Lower leg skin (tissue), 4 donors: ENCODE results near the gene FLNC. TPM values are rescaled to one million over a fixed set of nuclear protein-coding genes. Genes with fewer than 3 reads are reported as not detected.

ENCODE experiments used
- DNase-seq, 2 donors: peaks; one replicate each; pipeline ENCODE4 v3.0.0-alpha.2; 2019; ENCODE audit warnings: low spot score in 2 of 2
- H3K4me3 ChIP-seq: fragments of 200-600 bp; sonication (generic); 2 replicates; pipeline ENCODE4 v1.5.1; 2017; ENCODE audit warnings: mild to moderate bottlenecking, low read depth; ENCODE audit not compliant: poor library complexity, severe bottlenecking
- POLR2A ChIP-seq, 2 donors: fragments of 450-650 bp; IDR thresholded peaks; one replicate each; pipeline ENCODE4 v1.6.1; 2016 to 2017; ENCODE audit warnings: antibody characterized with exemption in 2 of 2, mild to moderate bottlenecking in 1 of 2, moderate library complexity in 1 of 2
- WGBS, 2 donors: methylation state at CpG; one replicate each; pipeline ENCODE4 v1.1.5; 2018; 5-methylcytosine and 5-hydroxymethylcytosine counted together
- intact Hi-C: fragments of 100-400 bp; cut with DNase I; formaldehyde crosslinking; loops from one replicate; pipeline ENCODE4 v1.15.0; 2023; ENCODE audit warnings: low total_unique reads
- total RNA-seq, 4 donors: library from RNA; depleted of rRNA; stranded (reverse); fragments of >200 nt; gene quantifications; one replicate each; pipeline ENCODE4 v1.1.0, GENCODE V29; 2016
- TF ChIP-seq, protein P1 (sequence below), 3 donors: fragments of 450-650 bp; IDR thresholded peaks; one replicate each; pipeline ENCODE4 v1.5.1; 2016; ENCODE audit warnings: antibody characterized with exemption in 3 of 3, mild to moderate bottlenecking in 3 of 3, moderate library complexity in 2 of 3

FLNC gene
- total RNA-seq, 4 donors from 2014 or later: 5.0 to 11.1 (median 6.2) TPM

DNA sequence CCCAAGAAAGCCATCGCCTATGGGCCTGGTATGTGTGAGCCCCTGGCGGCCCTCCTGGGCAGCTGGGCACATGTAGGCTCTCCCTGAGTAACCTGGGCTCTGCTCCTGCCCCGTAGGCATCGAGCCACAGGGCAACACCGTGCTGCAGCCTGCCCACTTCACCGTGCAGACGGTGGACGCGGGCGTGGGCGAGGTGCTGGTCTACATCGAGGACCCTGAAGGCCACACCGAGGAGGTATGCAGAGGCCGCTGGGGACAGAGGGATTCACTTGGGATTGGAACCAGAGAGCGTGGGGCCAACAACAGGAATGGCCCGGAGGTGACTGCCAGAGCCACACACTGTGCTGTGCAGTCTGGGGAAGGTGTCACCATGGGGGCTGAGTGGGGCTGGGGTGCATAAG lies 7.3 kb downstream of the FLNC start:
- DNase-seq: no peak
- TF ChIP-seq, protein P1, sequence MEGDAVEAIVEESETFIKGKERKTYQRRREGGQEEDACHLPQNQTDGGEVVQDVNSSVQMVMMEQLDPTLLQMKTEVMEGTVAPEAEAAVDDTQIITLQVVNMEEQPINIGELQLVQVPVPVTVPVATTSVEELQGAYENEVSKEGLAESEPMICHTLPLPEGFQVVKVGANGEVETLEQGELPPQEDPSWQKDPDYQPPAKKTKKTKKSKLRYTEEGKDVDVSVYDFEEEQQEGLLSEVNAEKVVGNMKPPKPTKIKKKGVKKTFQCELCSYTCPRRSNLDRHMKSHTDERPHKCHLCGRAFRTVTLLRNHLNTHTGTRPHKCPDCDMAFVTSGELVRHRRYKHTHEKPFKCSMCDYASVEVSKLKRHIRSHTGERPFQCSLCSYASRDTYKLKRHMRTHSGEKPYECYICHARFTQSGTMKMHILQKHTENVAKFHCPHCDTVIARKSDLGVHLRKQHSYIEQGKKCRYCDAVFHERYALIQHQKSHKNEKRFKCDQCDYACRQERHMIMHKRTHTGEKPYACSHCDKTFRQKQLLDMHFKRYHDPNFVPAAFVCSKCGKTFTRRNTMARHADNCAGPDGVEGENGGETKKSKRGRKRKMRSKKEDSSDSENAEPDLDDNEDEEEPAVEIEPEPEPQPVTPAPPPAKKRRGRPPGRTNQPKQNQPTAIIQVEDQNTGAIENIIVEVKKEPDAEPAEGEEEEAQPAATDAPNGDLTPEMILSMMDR (IDR thresholded peaks at IDR 0.05): no peak
- no peak for TF ChIP-seq POLR2A (IDR thresholded peaks at IDR 0.05)
- intact Hi-C loops: no loop called here
- no peak overlapping the region for H3K4me3 ChIP-seq
- WGBS, 2 donors: 91% methylated on average over 16 of the region's 16 CpGs

DNA sequence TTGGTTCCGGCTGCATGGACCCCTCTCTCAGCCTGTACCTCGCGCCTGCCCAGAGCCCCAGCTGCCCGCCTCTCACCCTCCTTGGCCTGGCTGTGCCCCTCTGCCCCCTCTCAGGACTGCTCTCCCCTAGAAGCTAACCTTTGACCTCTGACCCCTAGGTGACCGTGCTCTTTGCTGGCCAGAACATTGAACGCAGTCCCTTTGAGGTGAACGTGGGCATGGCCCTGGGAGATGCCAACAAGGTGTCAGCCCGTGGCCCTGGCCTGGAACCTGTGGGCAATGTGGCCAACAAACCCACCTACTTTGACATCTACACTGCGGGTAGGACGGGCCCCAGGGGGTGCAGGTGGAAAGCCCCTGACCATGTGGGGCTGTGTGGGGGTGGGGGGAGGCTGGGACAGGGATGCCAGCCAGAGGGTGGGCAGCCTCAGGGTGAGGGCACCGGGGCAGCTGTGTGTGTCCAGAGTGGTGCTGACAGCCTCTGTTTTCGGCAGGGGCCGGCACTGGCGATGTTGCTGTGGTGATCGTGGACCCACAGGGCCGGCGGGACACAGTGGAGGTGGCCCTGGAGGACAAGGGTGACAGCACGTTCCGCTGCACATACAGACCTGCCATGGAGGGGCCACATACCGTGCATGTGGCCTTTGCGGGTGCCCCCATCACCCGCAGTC lies 8.0 kb downstream of the FLNC start:
- no peak overlapping the region for H3K4me3 ChIP-seq
- TF ChIP-seq POLR2A (IDR thresholded peaks at IDR 0.05): no peak
- 91 to 94% methylated on average over 20 of the region's 22 CpGs for WGBS, 2 donors
- intact Hi-C loops: no loop called here
- no peak for DNase-seq

DNA sequence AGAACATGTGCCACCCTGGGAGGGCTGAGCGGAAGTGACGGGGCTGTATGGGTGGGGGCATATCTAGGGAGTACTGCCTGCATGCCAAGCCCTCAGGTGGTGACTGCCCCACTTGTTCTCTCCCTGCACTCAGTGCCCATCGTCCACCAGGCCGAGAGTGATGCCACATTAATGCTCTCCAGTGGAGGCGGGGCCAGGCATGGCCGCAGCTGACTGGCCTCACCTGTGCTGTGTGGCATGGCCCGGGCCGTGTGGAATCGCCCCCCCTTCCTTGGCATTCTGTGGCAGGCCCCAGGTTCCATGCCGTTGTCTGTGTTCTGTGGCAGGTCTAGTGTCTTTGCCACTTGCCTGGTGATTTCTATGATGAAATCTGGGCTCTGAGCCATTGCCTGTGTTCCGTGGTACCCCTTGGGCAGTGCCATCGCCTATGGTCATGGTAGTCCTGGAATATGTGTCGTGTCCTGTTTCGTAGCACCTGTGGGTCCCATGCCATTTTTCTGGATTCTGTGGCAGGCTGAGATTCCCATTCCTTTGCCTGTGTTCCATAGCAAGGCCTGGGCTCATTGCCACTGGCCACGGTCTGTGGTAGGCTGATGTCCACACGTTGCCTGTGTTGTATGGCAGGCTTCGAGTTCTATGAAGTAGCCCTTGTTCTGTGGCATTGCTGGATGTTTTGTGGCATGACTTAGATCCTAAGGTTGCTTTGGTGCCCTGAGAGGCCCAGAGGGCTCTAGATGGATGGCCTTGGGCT lies 8.9 kb downstream of the FLNC start:
- 90 to 93% methylated on average over 14 to 15 of the region's 17 CpGs for WGBS, 2 donors
- no peak for TF ChIP-seq POLR2A (IDR thresholded peaks at IDR 0.05)
- no peak for DNase-seq
- H3K4me3 ChIP-seq: no peak overlapping the region
- intact Hi-C loops: no loop called here

DNA sequence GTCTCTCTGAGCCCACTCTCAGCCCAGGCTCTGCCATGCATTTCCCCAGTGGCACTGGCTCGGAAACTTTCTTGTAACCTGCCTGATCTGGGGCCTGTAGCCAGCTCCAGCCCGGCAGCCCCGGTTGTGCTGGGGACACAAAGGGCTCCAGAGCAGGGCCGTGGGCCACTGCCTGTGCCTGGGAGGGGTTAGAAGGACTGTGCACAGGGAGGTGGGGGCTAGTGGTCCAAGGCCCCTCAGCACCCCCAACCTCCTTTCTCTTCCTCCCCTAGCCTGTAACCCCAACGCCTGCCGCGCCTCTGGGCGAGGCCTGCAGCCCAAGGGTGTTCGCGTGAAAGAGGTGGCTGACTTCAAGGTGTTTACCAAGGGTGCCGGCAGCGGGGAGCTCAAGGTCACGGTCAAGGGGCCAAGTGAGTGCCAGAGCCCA lies 9.6 kb downstream of the FLNC start:
- whole genome bisulfite sequencing, 2 donors: 83 to 91% methylated on average over 12 to 13 of the region's 13 CpGs
- no peak for DNase-seq
- intact Hi-C loops: no loop called here

DNA sequence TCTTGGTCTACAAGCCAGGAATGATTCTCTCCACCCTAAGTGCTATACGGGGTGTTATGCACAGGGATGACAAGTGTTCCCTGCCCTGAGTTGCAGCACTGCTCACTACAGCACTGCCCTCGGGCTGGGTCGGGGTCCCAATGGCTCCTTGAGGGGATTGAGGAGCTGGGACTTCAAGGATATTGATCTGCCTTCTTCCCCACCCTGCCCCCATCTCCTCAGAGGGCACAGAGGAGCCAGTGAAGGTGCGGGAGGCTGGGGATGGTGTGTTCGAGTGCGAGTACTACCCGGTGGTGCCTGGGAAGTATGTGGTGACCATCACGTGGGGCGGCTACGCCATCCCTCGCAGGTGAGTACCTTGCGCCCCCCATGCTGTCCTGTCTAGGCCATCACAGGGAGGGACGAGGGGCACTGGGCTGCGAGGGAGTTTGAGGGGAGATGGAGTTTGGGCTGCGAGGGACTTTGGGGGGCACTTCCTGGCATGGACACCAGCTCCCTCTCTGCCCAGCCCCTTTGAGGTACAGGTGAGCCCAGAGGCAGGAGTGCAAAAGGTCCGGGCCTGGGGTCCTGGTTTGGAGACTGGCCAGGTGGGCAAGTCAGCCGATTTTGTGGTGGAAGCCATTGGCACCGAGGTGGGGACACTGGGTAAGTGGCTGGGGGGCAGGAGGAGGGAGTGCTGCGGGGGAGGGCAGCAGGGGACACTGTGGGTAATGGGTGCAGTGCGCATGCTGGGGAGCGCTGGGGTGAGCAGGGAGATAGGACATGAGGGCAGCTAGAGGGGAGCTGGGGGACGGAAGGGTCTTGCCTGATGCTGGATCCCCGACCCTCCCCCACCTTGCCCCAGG lies 10.3 kb downstream of the FLNC start:
- intact Hi-C loops: no loop called here
- TF ChIP-seq, protein P1 (IDR thresholded peaks at IDR 0.05): no peak
- TF ChIP-seq POLR2A (IDR thresholded peaks at IDR 0.05): no peak
- 90 to 92% methylated on average over 23 of the region's 23 CpGs for WGBS, 2 donors
- H3K4me3 ChIP-seq: no peak overlapping the region
- no peak for DNase-seq

More for the DNA sequence above, 9.6 kb downstream of the FLNC start:
- TF ChIP-seq, protein P1 (IDR thresholded peaks at IDR 0.05): no peak
- TF ChIP-seq POLR2A (IDR thresholded peaks at IDR 0.05): no peak
- H3K4me3 ChIP-seq: no peak overlapping the region

DNA sequence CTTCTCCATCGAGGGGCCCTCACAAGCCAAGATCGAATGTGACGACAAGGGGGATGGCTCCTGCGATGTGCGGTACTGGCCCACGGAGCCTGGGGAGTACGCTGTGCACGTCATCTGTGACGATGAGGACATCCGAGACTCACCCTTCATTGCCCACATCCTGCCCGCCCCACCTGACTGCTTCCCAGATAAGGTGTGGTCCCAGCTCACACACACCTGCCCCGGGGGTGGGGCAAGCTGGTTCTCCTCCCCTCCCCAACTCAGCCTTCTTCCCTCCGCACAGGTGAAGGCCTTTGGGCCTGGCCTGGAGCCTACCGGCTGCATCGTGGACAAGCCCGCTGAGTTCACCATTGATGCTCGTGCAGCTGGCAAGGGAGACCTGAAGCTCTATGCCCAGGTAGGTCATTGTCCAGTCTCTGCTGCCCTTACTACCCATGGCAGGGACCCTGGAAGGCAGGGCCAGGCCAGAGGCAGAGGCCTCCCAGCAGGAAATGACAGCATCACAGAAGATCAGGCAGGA lies 11.0 kb downstream of the FLNC start:
- WGBS, 2 donors: 84 to 90% methylated on average over 17 of the region's 17 CpGs

More for the DNA sequence above, 11.0 kb downstream of the FLNC start:
- TF ChIP-seq, protein P1 (IDR thresholded peaks at IDR 0.05): no peak
- no peak for TF ChIP-seq POLR2A (IDR thresholded peaks at IDR 0.05)
- no peak overlapping the region for H3K4me3 ChIP-seq
- DNase-seq: no peak
- intact Hi-C loops: no loop called here
